ENCODE data around the gene PSMD1.
"Not testable (repeated sequence)": the region's sequence is repeated elsewhere in the genome, so short reads cannot be mapped to it uniquely, and the experiment has no call there.

PSMD1 gene

GRCh38 chr2:231115651-231116050, 59.0 kb downstream of the PSMD1 start:
- no peak for DNase-seq (ENCODE audit: low read depth in 2 of 2)

- DNase-seq (ENCODE audit: low read depth in 2 of 2), result no peak
These were observed 60.5 kb downstream of the PSMD1 start for GRCh38 chr2:231117148-231117547.

- no peak for DNase-seq (ENCODE audit: low read depth in 2 of 2)
These were observed 61.4 kb downstream of the PSMD1 start for GRCh38 chr2:231117922-231118613.

GRCh38 chr2:231118614-231118942, 61.9 kb downstream of the PSMD1 start:
- DNase-seq (ENCODE audit: low read depth in 2 of 2), result no peak

GRCh38 chr2:231123362-231123898, 66.8 kb downstream of the PSMD1 start:
- no peak for DNase-seq (ENCODE audit: low read depth in 2 of 2)

- no peak for DNase-seq (ENCODE audit: low read depth in 2 of 2)
These were observed 68.3 kb downstream of the PSMD1 start, which contains the start of gene HTR2B for GRCh38 chr2:231124838-231125568. HTR2B (minus strand) TSS chr2:231125042; CDS start chr2:231123764, 1,278 bp downstream.

- no peak for DNase-seq (ENCODE audit: low read depth in 2 of 2)
These were observed 69.5 kb downstream of the PSMD1 start for GRCh38 chr2:231126123-231126522.

- no peak for DNase-seq (ENCODE audit: low read depth in 2 of 2)
These were observed 70.8 kb downstream of the PSMD1 start for GRCh38 chr2:231127480-231127879.

- no peak for DNase-seq (ENCODE audit: low read depth in 2 of 2)
These were observed 71.3 kb downstream of the PSMD1 start for GRCh38 chr2:231127936-231128335.

- DNase-seq (ENCODE audit: low read depth in 2 of 2), result no peak
These were observed 71.9 kb downstream of the PSMD1 start for GRCh38 chr2:231128541-231128940.

GRCh38 chr2:231129216-231129615, 72.5 kb downstream of the PSMD1 start:
- DNase-seq (ENCODE audit: low read depth in 2 of 2), result no peak

- DNase-seq (ENCODE audit: low read depth in 2 of 2), result no peak
These were observed 73.8 kb downstream of the PSMD1 start for GRCh38 chr2:231130336-231131056.

GRCh38 chr2:231132129-231132528, 75.5 kb downstream of the PSMD1 start:
- DNase-seq (ENCODE audit: low read depth in 2 of 2), result no peak

- DNase-seq (ENCODE audit: low read depth in 2 of 2), result no peak
These were observed 76.9 kb downstream of the PSMD1 start for GRCh38 chr2:231133365-231134099.

GRCh38 chr2:231134910-231135655, 78.4 kb downstream of the PSMD1 start:
- DNase-seq (ENCODE audit: low read depth in 2 of 2), result no peak

GRCh38 chr2:231138699-231139098, 82.0 kb downstream of the PSMD1 start:
- DNase-seq (ENCODE audit: low read depth in 2 of 2), result no peak

- DNase-seq (ENCODE audit: low read depth in 2 of 2), result no peak
These were observed 83.1 kb downstream of the PSMD1 start for GRCh38 chr2:231139796-231140195.

- not testable (repeated sequence) for DNase-seq (ENCODE audit: low read depth in 2 of 2)
These were observed 84.1 kb downstream of the PSMD1 start for GRCh38 chr2:231140808-231141207.

- DNase-seq (ENCODE audit: low read depth in 2 of 2), result no peak
These were observed 88.2 kb downstream of the PSMD1 start for GRCh38 chr2:231144896-231145295.

GRCh38 chr2:231146665-231147064, 90.0 kb downstream of the PSMD1 start:
- no peak for DNase-seq (ENCODE audit: low read depth in 2 of 2)

Measured in stimulated activated CD8-positive, alpha-beta memory T cell treated with anti-CD3 and anti-CD28 coated beads, Interleukin-2, amount 100 ng/mL, for 48 hours (primary cell).